Natural killer cell (primary cell): ENCODE measurements around the gene MLPH. TPM values are rescaled to one million over a fixed set of nuclear protein-coding genes. Genes with fewer than 3 reads are reported as not detected.

Experiments used
- ATAC-seq, 3 donors: fragments of 150-1000 bp in 2 of 3; fragments of 200-7000 bp in 1 of 3; cut with Tn5 transposase; 1 replicate in 1 of 3; 2 replicates in 2 of 3; pipeline ENCODE4 v1.10.0; 2021; ENCODE audit warnings: mild to moderate bottlenecking in 2 of 3, moderate library complexity in 2 of 3
- DNase-seq, 2 donors: peaks; one replicate each; pipeline versions ENCODE4 v3.0.0 to v3.0.0-alpha.2; 2013 to 2021; ENCODE audit warnings: mixed read lengths in 1 of 2
- H3K27ac ChIP-seq: one replicate; pipeline ENCODE4 v1.5.1; 2013; ENCODE audit warnings: mild to moderate bottlenecking, low read length
- H3K27me3 ChIP-seq: one replicate; pipeline ENCODE4 v1.6.1; 2013; ENCODE audit warnings: low read length; ENCODE audit not compliant: control insufficient read depth, insufficient read depth
- H3K36me3 ChIP-seq: one replicate; pipeline ENCODE4 v1.6.1; 2013; ENCODE audit warnings: low read length; ENCODE audit not compliant: control insufficient read depth, insufficient read depth
- H3K4me1 ChIP-seq: one replicate; pipeline ENCODE4 v1.6.1; 2013; ENCODE audit warnings: low read length; ENCODE audit not compliant: control insufficient read depth, insufficient read depth
- H3K4me3 ChIP-seq: one replicate; pipeline ENCODE4 v1.5.1; 2013; ENCODE audit warnings: low read length
- H3K9me3 ChIP-seq: one replicate; pipeline ENCODE4 v1.6.1; 2013; ENCODE audit warnings: low read length; ENCODE audit not compliant: control insufficient read depth, insufficient read depth
- H3K27ac Mint-ChIP-seq, 2 donors: one replicate each; pipeline ENCODE4 v1.8.0; 2022; ENCODE audit warnings: mild to moderate bottlenecking in 2 of 2, mixed read lengths in 2 of 2, moderate library complexity in 1 of 2
- H3K27me3 Mint-ChIP-seq, 2 donors: one replicate each; pipeline ENCODE4 v1.8.0; 2022; ENCODE audit warnings: low read depth in 2 of 2, mixed read lengths in 2 of 2
- H3K36me3 Mint-ChIP-seq: one replicate; pipeline ENCODE4 v1.8.0; 2022; ENCODE audit warnings: mixed read lengths
- H3K4me1 Mint-ChIP-seq, 2 donors: one replicate each; pipeline ENCODE4 v1.8.0; 2022; ENCODE audit warnings: mixed read lengths in 2 of 2
- H3K4me3 Mint-ChIP-seq: one replicate; pipeline ENCODE4 v1.8.0; 2022; ENCODE audit warnings: mild to moderate bottlenecking, moderate library complexity, mixed read lengths
- H3K9me3 Mint-ChIP-seq, 2 donors: one replicate each; pipeline ENCODE4 v1.8.0; 2022; ENCODE audit warnings: mixed read lengths in 2 of 2
- WGBS: methylation state at CpG from one replicate; pipeline ENCODE4 v1.1.7; 2013; ENCODE audit warnings: missing lambda C conversion rate; ENCODE audit not compliant: insufficient coverage; 5-methylcytosine and 5-hydroxymethylcytosine counted together
- intact Hi-C: fragments of 100-400 bp; cut with micrococcal nuclease; formaldehyde crosslinking; loops from one replicate; pipeline ENCODE4 v1.14.2; 2022
- total RNA-seq, 4 donors: library from RNA; stranded (reverse); fragments of 120-200 nt in 1 of 4; gene quantifications; one replicate each; pipeline versions ENCODE4 v1.2.3 to v1.2.4, GENCODE V29; 2013 to 2022
- TF ChIP-seq, protein P1 (sequence below): fragments of 200-600 bp; IDR thresholded peaks from one replicate; pipeline ENCODE4 v1.8.0; 2022; ENCODE audit warnings: antibody characterized with exemption

The MLPH gene
- total RNA-seq, 3 donors from 2014 or later (not counting 1 experiment from before 2014, with no cell fraction given): not detected

DNA sequence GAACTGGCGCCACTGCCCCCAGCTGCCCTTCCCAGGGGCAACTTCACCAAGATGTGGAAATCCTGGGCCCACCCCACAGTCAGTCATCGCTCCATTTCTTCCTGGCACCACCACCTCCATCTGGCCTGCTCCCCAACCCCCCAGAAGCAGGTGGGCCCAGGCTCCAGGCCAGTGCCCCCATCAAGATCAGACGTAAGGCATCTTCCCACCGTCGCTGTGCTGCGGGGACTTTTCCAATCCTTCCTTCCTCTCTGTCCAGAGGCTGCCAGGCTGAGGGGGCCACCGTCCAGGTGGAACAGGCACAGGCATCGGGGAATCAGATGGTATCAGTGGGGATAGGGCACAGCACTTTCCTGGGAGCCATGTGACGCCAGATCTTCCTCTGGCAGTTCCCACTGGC lies 87.4 kb downstream of the MLPH start:
- H3K27me3 ChIP-seq: no peaks in the 10 kb centered on the region
- peaks cover 5 to 6% of the 10 kb centered on the region in 2 donors for H3K4me1 Mint-ChIP-seq
- H3K4me3 Mint-ChIP-seq: no peak overlapping the region
- intact Hi-C loops: loop anchor here (5.0 kb wide), 2 partner anchors 152 to 422 kb away; no protein-coding TSS in a partner anchor
- H3K9me3 Mint-ChIP-seq: no peaks in the 10 kb centered on the region
- H3K36me3 Mint-ChIP-seq: no peaks in the 10 kb centered on the region
- peaks cover 6% of the 10 kb centered on the region for H3K4me1 ChIP-seq
- H3K27ac ChIP-seq: no peak overlapping the region
- no peaks in the 10 kb centered on the region for H3K9me3 ChIP-seq
- WGBS: 92% methylated on average over 9 of the region's 9 CpGs
- no peak for ATAC-seq
- no peak overlapping the region for H3K27ac Mint-ChIP-seq
- H3K4me3 ChIP-seq: no peak overlapping the region
- TF ChIP-seq, protein P1, sequence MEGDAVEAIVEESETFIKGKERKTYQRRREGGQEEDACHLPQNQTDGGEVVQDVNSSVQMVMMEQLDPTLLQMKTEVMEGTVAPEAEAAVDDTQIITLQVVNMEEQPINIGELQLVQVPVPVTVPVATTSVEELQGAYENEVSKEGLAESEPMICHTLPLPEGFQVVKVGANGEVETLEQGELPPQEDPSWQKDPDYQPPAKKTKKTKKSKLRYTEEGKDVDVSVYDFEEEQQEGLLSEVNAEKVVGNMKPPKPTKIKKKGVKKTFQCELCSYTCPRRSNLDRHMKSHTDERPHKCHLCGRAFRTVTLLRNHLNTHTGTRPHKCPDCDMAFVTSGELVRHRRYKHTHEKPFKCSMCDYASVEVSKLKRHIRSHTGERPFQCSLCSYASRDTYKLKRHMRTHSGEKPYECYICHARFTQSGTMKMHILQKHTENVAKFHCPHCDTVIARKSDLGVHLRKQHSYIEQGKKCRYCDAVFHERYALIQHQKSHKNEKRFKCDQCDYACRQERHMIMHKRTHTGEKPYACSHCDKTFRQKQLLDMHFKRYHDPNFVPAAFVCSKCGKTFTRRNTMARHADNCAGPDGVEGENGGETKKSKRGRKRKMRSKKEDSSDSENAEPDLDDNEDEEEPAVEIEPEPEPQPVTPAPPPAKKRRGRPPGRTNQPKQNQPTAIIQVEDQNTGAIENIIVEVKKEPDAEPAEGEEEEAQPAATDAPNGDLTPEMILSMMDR: no peak
- no peak for DNase-seq
- no peaks in the 10 kb centered on the region for H3K36me3 ChIP-seq
- H3K27me3 Mint-ChIP-seq: peaks cover 0 to 3% of the 10 kb centered on the region in 2 donors

DNA sequence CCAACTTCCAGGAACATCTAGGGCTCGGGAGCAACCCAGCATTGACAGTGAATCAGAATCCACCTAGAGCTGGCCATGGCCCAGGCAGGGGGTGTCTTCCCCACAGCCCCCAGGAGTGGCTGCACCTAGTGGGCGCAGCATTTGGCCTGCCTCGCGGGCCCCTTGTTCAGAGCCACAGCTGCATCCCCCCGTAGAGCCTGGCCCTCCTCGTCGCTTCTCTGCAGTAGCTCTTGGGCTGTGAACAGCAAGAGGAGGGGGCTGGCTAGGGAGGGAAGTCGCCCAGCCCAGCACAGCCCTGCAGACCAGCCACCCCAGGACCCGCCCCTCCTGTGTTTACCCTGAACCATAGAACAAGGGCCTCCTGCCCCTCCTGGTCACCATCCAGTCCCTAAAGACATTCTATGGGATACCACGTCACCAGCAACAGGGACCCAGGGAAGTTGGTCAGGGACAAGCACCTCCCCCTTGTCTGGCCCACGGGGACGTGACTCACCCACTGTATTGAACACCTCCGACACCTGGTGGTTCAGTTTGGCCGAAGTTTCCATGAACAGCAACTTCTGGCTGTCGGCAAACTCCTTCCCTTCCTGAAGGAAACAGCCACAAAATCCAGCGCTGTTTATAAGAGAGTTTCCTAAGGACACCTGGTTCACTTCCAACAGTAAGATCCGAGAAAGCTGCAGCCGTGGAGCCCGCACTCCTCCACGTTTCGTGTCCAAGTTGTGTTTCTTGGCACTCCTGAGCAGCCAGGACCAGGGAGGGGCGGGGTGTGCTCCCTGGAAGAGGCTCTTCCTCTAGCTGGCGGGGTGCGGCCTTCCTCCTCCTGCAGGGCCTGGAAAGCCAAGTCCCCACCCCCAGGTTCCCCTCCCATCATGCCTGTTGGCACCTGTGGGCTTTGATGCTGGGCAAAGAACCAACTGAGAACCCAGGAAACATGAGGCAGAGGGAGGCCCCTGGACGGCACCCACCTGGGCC lies 88.1 kb downstream of the MLPH start:
- Histone ChIP-seq H3K4me3 (no peak overlapping the region), H3K36me3 (no peaks in the 10 kb centered on the region), H3K4me1 (peaks cover 6% of the 10 kb centered on the region), H3K27ac (no peak overlapping the region), H3K9me3 (no peaks in the 10 kb centered on the region), H3K27me3 (no peaks in the 10 kb centered on the region)
- Mint-ChIP-seq H3K4me1 (peaks cover 5 to 6% of the 10 kb centered on the region in 2 donors), H3K27me3 (no peaks in the 10 kb centered on the region), H3K9me3 (no peaks in the 10 kb centered on the region), H3K36me3 (no peaks in the 10 kb centered on the region), H3K4me3 (no peak overlapping the region), H3K27ac (no peak overlapping the region)
- DNase-seq: no peak
- intact Hi-C loops: loop anchor here (5.0 kb wide), 2 partner anchors 153 to 423 kb away; no protein-coding TSS in a partner anchor
- WGBS: 84% methylated on average over 24 of the region's 25 CpGs
- TF ChIP-seq, protein P1: no peak
- ATAC-seq: no peak

DNA sequence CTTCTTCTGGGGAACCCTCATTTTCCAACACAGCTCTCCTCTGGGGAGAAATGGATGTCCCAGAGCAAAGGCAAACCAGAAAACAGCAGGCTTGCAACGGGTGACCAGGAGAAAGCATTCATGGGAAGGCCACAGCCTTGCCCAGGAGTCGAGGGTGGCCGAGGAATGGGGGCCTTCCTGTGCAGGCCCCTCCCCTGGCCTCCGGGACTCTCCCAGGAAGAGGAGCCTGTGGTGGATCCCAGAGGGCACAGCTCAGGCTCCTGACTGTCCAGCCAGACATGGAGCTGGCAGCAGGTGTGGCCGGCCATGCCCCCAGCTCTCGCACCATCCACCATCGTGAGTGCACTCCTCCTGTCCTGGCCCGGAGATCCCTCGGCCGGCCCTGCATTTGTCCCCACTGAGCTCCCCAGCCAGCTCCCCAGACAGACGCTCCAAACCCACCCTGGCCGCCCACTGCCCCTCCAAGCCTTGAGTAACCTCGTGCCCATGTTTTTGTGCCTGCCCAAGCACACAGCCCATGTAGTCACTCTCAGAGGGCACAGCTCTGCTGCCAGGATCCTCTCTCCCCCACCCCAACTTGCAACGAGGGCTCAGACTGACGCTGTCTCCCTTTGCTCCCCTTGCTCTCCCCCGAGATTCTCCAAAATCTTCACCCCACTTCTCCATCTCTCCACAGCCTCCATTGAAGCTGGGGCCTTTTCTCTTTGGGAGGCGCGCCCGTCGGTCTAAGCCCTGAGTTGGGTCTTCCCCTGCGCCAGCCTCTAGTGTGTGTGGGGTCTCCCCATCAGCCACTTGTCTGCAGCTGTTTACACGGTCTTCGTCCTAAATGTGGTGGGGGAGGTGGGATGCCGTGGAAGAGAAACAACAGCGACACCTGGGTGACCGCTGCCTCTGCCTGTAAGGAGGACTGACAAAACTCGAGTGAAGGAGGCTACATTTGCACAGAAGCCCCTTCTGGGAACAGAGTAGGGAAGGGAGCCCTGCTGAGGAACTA lies 89.1 kb downstream of the MLPH start:
- Histone ChIP-seq H3K27ac (no peak overlapping the region), H3K36me3 (no peaks in the 10 kb centered on the region), H3K4me1 (peaks cover 6% of the 10 kb centered on the region), H3K9me3 (no peaks in the 10 kb centered on the region), H3K27me3 (no peaks in the 10 kb centered on the region), H3K4me3 (no peak overlapping the region)
- Mint-ChIP-seq H3K36me3 (no peaks in the 10 kb centered on the region), H3K9me3 (no peaks in the 10 kb centered on the region), H3K4me1 (peaks cover 5 to 6% of the 10 kb centered on the region in 2 donors), H3K4me3 (no peak overlapping the region), H3K27ac (no peak overlapping the region), H3K27me3 (no peaks in the 10 kb centered on the region)
- 89% methylated on average over 27 of the region's 27 CpGs for WGBS
- DNase-seq (no peak), ATAC-seq (no peak)
- intact Hi-C loops: no loop called here
- TF ChIP-seq, protein P1: no peak
